ENCODE data around the gene COG1. TPM values are rescaled to one million over a fixed set of nuclear protein-coding genes. Genes with fewer than 3 reads are reported as not detected.

Gene COG1
- total and polyA plus RNA-seq, 9 of the 15 experiments (the other 6 are each of a cell fraction or from before 2014, with no cell fraction given): 9.5 to 26.8 (median 12.9) TPM

GRCh38 chr17:73201215-73202069, 8.6 kb downstream of the COG1 start:
- Histone ChIP-seq H3K36me3 (ENCODE audit: control insufficient read depth, insufficient read depth, low read length) (peaks cover 98% of the 10 kb centered on the region), H3K4me2 (ENCODE audit: insufficient read depth, low read length) (no peak overlapping the region; the same call in 1 of the 2 replicates)
- BruUV-seq (replicated peaks): no TSS peak
- TF ChIP-seq HES1 (IDR thresholded peaks at IDR 0.05; ENCODE audit: low read depth) (no peak), FOSL1 (tag; conservative IDR thresholded peaks at IDR 0.05) (peak; percentile 94), ZFP1 (CRISPR knock-in tag; IDR thresholded peaks at IDR 0.05) (no peak), ZBTB8A (IDR thresholded peaks at IDR 0.05; ENCODE audit: partially characterized antibody) (no peak), POLR2AphosphoS2 (IDR thresholded peaks at IDR 0.05; ENCODE audit: low read length) (no peak; the same call in 1 of the 2 replicates), CEBPB (tag; IDR thresholded peaks at IDR 0.05) (no peak), PATZ1 (CRISPR knock-in tag; IDR thresholded peaks at IDR 0.05; ENCODE audit: borderline replicate concordance) (no peak), STAT5A (IDR thresholded peaks at IDR 0.05; ENCODE audit: borderline replicate concordance, low read length) (0 out of 2 replicates have a peak, but pooled peaks have one; percentile 10), USF2 (CRISPR knock-in tag; IDR thresholded peaks at IDR 0.05) (no peak), NELFE (IDR thresholded peaks at IDR 0.05; ENCODE audit: insufficient read depth, insufficient read length) (no peak), CTBP1 (IDR thresholded peaks at IDR 0.05; ENCODE audit: borderline replicate concordance) (peak; percentile 89; the same call in 1 of the 2 replicates), CGGBP1 (CRISPR knock-in tag; IDR thresholded peaks at IDR 0.05) (no peak), CEBPZ (IDR thresholded peaks at IDR 0.05; ENCODE audit: borderline replicate concordance, low read depth, low read length) (no peak)

More at GRCh38 chr17:73201215-73202069, 8.6 kb downstream of the COG1 start:
- Histone ChIP-seq H4K20me1 (replicated peaks; ENCODE audit: control insufficient read depth, insufficient read depth, low read length) (peaks cover 20% of the 10 kb centered on the region), H3K27ac (ENCODE audit: extremely low read depth, low read depth, low read length) (peak overlapping the region; percentile 36; the same call in 2 of the 3 replicates), H3K9ac (ENCODE audit: insufficient read depth in 1 of 2, low read depth in 2 of 2, low read length in 2 of 2) (no peak overlapping the region; a peak in 1 of 4 replicates), H3K9me1 (ENCODE audit: control insufficient read depth, insufficient read depth, low read length) (peaks cover 4% of the 10 kb centered on the region), H3K4me3 (no peak overlapping the region), H2AFZ (ENCODE audit: low read depth, low read length) (no peak overlapping the region), H3K27me3 (ENCODE audit: control insufficient read depth in 2 of 2, insufficient read depth in 2 of 2, low read length in 2 of 2) (no peaks in the 10 kb centered on the region), H3K4me1 (replicated peaks in 1 of 2; ENCODE audit: control insufficient read depth in 2 of 2, insufficient read depth in 2 of 2, low read length in 2 of 2) (peaks cover 3 to 8% of the 10 kb centered on the region in 2 experiments; a peak in 3 of 5 replicates), H3K79me2 (ENCODE audit: control insufficient read depth, insufficient read depth, low read length) (no peaks in the 10 kb centered on the region), H3K9me3 (replicated peaks; ENCODE audit: control insufficient read depth, insufficient read depth, low read depth, low read length) (no peaks in the 10 kb centered on the region; the same call in 1 of the 2 replicates)
- ChIA-PET POLR2A (interaction anchor here (0.6 to 2.8 kb wide), 7 partner anchors 9 to 498 kb away, joined by 3 to 14 read pairs (median 6); partner anchors contain the start of gene COG1), CTCF (ENCODE audit: low intra/inter-chr PET ratio) (no interaction called here)
- peak; percentile 63 for ATAC-seq
- FAIRE-seq: peak; percentile 93
- intact Hi-C loops (cut with micrococcal nuclease): no loop called here
- peak; percentile 72 to 76 (median 74) for DNase-seq (ENCODE audit: extremely low read depth in 1 of 4, low spot score in 3 of 4)
- in situ Hi-C loops (cut with MboI): no loop called here
- WGBS (ENCODE audit: insufficient coverage, low coverage, missing lambda C conversion rate): 59% methylated on average over 19 of the region's 19 CpGs

Measured in K562 (cell line).